HG02588 (cell line): Measurements from ENCODE around the gene FMN2.

Experiments
- ATAC-seq: cut with Tn5 transposase; IDR thresholded peaks from one replicate; pipeline ENCODE4 v1.9.1; 2021; ENCODE audit warnings: mild to moderate bottlenecking, moderate library complexity; ENCODE audit not compliant: unreplicated experiment

The FMN2 gene

DNA sequence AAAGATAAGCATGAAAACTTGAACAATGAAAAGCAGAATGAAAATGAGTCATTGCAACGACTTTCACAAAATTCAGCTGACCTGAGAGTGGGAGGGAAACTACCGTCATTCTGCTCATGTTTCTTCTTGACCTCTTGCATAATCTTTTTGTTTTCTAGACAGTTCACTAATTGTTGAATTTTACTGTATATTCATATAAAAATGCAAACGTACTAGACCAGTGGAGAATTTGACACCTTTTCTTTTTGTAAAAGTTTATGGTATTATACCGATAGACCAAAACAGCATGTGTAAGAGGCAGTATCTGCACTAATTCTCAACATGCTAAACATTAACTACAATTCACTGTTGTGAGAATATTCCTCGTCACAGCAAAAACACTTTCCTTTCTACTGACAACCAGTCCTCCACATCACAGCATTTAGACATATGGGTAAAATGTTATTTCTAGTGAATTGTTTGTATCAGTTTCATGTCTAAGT is 382.5 kb downstream of the FMN2 start:
- ATAC-seq: peak; percentile 75

DNA sequence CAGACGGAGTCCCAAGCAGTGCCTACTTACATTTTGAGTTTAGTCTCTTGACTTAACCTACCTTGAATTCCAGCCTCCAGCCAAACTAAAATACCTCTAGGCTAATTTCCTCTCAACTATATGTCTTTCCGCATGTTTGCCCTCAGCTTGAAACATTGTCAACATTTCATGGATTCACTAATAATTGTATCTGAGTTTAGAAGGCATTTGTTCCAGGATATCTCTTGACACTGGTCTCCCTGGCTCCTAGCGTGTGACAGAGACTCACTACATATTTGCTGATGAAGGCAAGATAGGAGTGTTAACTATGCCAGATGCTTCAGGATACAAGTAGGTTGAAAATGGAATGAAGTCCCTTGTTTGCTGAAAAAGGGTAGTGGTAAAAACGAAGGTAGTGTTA is 384.1 kb downstream of the FMN2 start:
- no peak for ATAC-seq

DNA sequence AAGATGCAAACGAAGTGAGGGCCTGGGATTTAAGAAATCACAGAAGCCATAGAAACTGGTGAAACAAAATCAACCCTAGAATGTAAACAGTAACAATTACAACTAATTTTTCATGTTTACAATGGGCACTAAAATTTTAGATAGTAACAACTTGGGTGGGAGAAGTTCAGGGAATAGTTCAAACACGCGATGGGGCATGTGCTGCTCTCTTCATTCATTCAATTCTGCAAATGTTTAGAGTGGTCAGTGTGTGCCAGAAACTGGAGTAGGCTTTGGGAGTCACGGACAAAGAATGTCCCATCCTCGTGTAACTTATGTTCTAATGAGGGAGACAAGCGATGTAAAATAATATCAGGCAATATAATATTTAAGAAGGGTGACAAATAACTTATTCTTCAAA is 386.9 kb downstream of the FMN2 start:
- no peak for ATAC-seq

DNA sequence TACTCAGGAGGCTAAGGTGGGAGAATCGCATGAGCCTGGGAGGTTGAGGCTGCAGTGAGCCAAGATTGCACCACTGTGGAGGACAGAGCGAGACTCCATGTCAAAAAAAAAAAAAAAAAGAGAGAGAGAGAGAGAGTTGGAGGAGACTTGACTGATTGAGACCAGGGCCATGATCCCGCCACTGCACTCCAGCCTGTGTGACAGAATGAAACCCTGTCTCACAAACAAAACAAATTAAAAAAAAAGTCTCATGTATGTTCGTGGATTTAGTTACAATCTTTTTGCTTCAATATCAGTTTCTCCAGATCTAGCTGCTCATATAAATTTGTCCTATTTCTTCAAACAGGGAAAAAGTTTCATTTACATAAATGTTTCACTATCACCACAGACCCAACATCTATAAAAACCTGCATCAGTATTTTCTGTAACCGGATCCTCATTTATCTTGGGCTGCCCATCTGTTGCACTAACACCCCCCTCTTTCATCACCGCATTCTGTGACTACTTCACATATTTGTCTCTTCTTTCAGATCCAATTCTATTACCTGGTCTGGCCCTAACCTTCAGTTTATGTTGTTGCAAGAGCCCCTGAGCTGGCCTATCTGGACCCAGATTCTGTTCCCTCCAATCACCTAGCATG is 393.2 kb downstream of the FMN2 start:
- no peak for ATAC-seq

DNA sequence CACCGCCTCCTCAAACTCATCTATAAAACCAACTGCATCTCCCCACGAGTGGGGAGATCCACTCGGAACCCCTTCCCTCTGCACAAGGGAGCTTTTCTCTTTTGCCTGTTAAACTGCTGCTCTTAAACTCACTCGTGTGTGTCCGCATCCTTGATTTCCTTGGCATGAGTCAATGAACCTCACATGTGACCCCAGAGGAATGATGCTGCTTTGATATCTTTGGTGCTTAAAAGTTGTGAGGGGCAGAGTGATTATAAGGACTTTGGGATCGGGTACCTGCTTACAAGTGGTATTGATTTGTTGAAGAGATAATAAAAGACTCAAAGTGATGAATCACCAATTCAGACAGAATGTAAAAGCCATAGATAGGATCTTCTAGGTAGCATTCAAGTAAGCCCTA is 394.9 kb downstream of the FMN2 start:
- ATAC-seq: no peak

DNA sequence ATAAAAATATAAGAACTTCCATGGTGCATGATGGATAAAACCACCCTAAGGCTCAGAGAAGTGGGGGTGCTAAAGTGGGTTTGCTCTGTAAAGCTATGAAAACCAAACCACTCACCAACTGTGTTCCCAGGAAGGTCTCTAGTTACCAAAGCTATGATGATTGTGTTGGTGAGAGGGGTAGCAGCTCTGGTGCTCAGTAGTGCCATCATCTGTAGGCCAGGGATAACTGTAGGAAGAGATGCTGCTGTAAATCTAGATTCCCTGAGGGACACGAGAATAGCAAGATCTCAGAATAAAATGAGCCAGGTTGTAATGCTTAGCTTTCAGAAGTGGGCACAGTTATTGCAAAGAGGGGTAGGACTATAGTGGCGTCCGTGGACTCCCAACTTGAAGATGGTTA is 395.8 kb downstream of the FMN2 start:
- ATAC-seq: no peak

DNA sequence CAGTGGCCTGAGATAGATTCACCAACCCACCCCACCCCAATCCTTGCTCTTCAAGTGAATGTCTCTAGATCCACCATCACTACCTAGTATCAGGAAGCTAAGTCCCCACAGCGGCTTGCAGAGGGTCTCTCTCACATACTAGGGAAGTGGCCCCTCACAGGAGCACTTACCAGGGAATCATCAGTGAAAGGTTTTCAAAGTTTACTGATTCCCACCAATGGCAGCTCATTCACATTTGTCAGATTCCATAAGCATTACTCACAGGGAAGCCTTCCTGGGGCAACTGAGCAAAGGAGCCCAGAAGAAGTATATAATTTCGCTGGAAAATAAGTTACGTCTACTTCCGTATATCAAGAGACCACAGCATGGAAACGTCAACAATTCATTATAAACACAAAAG is 399.5 kb downstream of the FMN2 start:
- ATAC-seq: no peak

DNA sequence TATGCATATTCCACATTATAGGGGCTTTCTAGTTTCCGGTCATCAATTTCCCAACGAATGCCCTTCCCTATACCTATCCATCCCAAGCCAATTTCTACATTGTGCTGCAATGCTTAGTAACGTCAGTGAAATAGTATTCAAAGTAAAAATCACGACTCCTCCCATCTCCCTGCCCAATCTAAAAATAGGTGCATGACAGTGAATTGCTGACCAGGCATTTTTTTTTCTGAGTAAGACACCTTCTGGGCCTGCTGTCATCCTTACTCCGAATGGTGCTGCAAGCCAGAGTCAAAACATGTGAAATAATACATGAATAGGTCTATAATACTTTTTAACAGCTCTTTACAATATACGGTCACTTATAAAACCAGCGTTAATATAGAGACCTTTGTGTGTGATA is 400.1 kb downstream of the FMN2 start:
- ATAC-seq: no peak

DNA sequence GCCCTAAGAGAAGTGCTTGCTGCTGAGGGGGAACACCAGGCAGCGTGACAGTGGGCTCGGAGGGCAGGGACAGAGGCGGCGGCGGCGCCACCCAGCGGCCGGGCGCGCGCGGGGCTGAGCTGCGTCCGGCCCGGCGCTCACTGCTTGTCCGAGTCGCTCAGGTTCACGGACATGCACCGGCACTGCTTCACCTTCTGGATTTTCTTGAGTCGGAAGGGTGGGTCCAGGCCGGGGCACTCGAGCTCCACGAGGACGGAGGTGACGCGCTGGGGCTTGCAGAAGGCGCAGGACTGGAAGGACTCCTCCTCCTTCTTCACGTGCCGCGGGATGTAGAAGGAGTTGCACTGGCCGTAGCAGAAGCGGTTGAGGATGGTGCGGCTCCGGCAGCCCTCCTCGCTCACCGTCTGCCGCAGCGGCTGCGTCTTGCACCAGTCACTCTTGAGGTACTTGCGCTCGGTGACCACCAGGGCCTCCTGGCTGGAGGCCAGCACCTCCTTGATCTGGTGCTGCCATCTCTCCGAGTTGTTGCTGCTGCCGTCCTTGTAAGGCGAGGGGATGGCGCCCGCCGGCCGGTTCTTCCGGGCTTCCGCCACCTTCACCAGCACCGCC is 401.3 kb downstream of the FMN2 start:
- ATAC-seq: no peak

DNA sequence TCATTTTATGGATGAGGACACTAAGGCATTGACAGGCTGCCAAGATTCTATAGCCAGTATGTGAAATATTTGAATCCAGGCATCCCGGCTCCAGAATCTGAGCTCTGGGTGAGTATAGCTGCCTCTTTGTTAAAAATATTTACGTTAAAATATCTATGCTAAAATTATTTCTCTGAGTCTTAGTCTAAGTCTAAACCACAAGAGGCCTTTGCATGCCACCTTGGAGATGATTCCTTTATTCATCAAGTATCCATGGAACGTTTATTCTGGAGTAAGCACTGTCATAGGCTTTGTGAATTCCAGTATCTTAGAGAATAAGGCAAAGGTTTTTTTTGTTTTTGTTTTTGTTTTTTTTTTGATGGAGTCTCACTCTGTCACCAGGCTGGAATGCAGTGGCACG is 403.9 kb downstream of the FMN2 start:
- ATAC-seq: no peak

DNA sequence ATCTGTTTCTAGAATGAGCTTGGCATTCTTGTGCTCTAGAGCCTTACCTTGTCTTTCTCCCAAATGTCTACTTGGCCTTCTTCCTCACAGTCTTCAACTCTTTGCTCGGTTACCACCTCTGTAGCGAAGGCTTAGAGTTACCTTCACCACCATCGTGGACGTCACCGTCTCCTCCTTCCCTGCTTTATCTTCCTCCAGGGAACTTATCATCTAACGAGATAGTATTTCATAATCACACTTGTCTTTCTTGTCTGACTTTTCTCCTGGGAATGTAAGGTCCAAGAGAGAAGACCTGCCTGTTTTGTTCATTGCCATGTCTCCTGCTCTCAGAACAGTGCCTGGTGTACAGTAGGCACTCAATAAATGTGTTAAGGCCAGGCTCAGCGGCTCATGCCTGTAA is 404.7 kb downstream of the FMN2 start:
- no peak for ATAC-seq

DNA sequence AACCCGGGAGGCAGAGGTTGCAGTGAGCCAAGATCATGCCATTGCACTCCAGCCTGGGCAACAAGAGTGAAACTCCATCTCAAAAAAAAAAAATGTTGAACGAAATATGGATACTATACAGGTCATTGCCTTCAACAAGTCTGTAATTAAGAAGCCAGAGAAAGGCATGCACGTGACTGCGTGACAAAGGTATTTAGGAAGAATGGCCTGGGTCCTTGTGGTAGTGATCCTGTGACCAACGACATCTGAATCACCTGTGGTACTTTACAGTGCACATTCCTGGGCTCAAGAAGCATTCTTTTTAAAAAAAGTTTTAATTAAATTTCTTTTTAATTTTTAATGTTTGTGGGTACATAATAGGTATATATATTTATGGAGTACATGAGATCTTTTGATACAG is 405.3 kb downstream of the FMN2 start:
- no peak for ATAC-seq

DNA sequence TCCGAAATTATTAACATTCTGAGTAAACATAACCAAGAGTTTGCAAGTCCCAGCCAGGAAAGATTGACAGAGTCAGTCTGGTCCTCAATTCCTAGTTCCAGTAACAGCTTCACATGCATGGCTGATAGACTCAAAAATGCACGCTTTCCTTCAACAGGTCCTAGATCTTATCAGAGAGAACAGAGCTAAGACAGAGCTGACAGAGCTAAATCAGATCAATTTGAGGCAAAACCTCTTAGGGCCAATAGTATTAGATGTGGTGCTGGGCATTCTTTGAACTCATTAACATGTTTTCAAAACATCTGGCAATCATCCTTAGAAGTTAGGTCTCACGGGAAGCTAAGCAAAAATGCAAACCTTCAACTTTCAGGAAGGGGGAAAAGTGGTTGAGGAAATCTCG is 406.2 kb downstream of the FMN2 start:
- ATAC-seq: no peak

DNA sequence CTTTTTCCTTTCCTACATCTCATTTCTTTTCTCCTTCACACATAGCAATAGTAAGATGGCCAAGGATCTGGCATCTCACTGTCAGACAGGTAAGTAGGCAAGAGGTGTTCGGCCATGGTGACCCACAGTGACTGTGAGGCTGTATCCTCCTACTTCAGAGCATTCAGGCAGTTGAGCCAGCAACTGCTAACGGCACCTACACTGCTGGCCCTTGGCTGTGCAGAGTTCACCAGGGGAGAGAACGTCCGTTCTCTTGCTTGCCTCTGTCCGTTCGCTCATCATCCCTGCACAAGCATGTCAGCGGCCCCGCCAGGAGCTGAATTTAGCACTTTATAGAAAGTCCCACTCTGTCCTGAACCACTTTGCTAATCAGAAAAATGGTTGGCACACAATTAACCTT is 406.7 kb downstream of the FMN2 start:
- ATAC-seq: no peak

DNA sequence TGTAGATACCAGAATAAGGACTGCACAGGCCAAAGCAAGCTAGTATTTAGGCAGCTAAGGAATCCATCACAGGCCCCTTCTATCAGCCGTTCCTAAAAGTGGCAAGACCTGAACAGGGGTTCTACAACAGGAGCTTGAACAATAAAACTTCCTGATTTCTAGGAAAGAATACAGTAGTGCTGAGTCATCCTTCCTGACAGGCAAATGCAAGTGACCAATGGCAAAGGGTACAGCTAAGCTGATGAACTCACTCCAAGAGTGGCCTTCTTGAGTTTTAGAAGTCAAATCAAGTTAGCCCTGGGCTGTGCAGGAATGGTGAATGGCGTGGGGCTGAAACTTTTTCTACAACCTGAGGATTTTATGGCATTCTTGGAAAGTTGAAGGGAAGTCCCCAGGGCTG is 407.3 kb downstream of the FMN2 start:
- no peak for ATAC-seq

DNA sequence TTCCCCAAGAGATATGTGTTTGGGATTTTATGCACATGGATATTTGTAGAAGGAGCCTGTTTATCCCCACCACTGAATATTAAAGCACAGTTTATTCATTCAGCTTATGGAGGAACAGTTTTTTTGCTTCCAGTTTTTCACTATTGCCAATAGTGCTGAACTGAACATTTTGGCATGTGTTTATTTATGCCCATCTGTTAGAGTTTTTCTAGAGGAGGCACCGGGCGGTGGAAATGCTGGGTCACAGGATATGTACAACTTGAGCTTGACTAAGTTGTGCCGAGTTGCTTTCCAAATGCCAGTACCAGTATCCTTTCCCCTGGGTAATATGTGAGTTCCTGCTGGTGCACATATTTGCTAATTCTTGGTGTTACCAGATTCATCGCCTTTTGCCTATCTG is 409.0 kb downstream of the FMN2 start:
- no peak for ATAC-seq

DNA sequence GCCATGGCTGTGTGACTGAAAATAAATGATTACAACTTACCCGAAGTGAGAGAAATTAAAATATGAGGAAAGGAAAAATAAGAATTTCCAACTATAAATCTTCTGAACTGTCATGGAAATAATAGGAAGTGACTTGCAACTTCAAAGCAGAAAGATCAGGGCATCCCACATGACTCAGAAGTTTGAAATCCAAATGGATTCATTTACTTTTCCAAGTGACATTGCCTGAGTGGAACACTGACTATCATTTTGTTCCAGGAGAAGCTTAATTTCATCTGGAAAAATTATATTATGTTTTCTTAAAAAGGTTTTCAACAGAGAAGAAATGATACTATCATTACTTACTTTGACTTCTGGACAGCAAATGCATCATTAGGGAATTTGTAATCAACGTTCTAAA is 409.4 kb downstream of the FMN2 start:
- no peak for ATAC-seq

DNA sequence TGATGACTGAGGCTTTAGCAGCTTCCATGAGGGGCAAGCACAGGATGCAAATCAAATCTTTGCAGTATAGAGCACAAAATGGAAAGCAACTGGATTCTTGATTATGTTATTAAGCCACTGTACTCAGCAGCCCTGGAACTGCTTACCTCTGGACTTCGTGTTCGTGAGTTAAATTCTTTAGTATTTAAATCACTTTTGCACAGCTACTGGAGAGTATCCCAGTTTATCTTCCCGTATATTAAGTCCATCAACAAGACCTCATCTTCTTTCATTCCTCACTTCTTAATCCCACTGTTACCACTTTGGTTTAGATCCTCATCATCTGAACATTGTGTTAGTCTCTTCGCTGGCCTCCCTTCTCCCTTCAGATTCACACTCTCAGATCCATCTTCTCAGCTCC is 411.4 kb downstream of the FMN2 start:
- ATAC-seq: no peak

DNA sequence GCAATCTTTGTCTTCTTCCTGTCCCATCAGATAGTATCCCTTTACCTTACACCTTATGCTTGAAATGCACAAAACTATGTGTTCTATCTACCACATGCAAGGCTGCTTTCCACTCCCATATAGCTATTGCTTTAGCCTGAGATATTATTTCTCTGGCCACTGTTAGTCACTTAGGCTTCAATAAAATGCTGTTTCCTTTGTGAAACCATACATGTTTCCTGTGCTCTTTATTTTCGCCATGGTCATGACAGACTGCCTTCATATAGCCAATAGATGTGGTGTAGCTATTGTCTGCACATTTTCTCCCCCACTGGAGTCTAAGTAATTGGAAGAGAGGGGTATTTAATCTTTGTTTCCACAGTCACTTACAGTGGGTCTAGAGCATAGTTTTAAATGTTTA is 411.9 kb downstream of the FMN2 start:
- ATAC-seq: no peak

DNA sequence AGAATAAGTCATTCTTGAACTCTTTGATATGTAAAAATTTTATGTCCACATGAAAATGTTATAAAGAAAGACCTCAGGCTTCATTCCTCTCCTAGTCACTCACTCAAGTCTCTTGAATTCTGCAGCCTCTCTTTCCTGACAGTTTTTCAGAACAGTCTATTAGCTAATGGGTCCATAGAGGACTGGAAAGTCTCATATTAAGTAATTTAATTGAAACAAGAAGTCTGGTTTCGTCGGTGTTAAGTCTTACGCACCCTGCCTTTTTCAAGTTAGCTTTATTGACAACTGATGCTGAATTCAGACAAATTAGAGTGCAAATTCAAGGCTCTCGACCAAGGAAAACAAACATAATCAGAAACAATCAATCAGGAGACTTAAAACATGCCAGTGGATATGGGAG is 414.5 kb downstream of the FMN2 start:
- no peak for ATAC-seq

DNA sequence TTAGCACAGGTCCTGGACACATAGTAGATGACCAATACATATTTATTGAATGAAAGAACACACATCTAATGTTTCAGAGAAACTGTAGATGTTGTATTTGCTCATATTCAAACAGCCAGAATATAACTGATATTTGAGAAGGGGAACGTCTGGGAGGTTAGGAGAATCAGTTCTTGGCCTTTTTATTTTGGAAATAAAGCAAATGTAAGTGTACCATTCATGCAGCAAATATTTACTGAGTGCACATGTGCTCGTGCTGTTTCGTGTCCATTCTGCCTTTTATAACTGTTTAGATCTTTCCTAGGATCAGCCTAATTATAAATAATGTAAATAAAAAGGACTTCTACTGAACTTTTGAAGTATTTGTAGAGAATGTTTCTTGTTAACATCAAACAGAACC is 416.5 kb downstream of the FMN2 start:
- no peak for ATAC-seq

DNA sequence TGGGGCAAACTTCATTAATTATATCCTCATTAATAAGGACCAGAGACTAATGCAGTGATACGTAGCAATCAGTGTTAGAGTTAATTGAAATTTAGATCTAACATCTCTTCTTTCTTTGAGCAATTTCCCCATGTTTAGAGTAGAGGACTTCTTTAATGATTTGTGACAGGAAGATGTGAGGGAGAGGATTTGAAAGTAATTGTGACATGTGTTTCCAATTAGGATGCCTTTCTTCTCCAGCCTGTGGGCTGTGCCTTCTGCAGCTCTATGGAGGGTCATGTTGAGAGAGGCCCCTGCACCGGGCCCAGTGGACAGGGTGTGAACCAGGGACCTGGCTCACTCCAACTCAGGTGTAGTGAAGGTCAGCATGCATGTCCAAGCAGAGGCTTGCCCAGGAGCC is 417.3 kb downstream of the FMN2 start:
- no peak for ATAC-seq

DNA sequence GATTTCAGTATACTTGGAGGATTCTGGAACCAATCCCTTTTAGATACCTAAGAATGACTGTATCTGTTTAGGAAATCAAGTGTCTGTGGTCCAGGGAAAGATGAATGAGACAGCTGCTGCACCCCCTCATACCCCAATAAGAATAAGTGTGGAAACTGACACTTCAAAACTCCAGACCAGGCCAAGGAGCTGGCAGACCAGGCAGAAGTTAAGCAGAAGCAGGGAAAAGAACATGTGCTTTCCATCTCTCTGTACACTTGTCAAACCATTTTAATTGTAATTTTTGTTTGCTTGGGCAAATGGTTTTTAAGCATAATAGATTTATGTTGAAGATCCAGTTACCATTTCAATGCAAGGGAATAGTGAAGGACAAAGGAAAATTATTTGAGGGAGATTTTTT is 420.1 kb downstream of the FMN2 start:
- ATAC-seq: no peak
